Activated T-cell treated with anti-CD3 and anti-CD28 coated beads, Interleukin-2, amount 50 U/mL, for 24 hours (primary cell): ENCODE data around the gene ZNF592.
A peak's percentile ranks its signal among the peaks of the same experiment; 100 is the strongest.

ENCODE experiments used
- DNase-seq: peaks from one replicate; pipeline ENCODE4 v3.0.0-alpha.2; 2020
- H3K27ac Mint-ChIP-seq: 2 replicates; pipeline ENCODE4 v1.8.0; 2020; ENCODE audit warnings: mild to moderate bottlenecking, mixed read lengths
- H3K27me3 Mint-ChIP-seq: 2 replicates; pipeline ENCODE4 v1.8.0; 2020; ENCODE audit warnings: mixed read lengths
- H3K36me3 Mint-ChIP-seq: 2 replicates; pipeline ENCODE4 v1.8.0; 2020; ENCODE audit warnings: low read depth, mixed read lengths
- H3K4me1 Mint-ChIP-seq: 2 replicates; pipeline ENCODE4 v1.8.0; 2020; ENCODE audit warnings: low read depth, mixed read lengths
- H3K4me3 Mint-ChIP-seq: 2 replicates; pipeline ENCODE4 v1.8.0; 2020; ENCODE audit warnings: mild to moderate bottlenecking, moderate library complexity, mixed read lengths
- H3K9me3 Mint-ChIP-seq: 2 replicates; pipeline ENCODE4 v1.8.0; 2020; ENCODE audit warnings: mixed read lengths

Gene ZNF592

GRCh38 chr15:84780492-84780891, 32.1 kb downstream of the ZNF592 start:
- no peak overlapping the region for H3K4me3 Mint-ChIP-seq
- no peaks in the 10 kb centered on the region for H3K27me3 Mint-ChIP-seq
- no peak for DNase-seq
- H3K27ac Mint-ChIP-seq, result no peak overlapping the region
- peaks cover 48% of the 10 kb centered on the region for H3K4me1 Mint-ChIP-seq
- H3K9me3 Mint-ChIP-seq, result no peaks in the 10 kb centered on the region
- H3K36me3 Mint-ChIP-seq, result peaks cover 82% of the 10 kb centered on the region

- DNase-seq, result no peak
- peak overlapping the region; percentile 61 for H3K27ac Mint-ChIP-seq
- no peak overlapping the region for H3K4me3 Mint-ChIP-seq
- H3K27me3 Mint-ChIP-seq, result no peaks in the 10 kb centered on the region
- peaks cover 58% of the 10 kb centered on the region for H3K4me1 Mint-ChIP-seq
- H3K36me3 Mint-ChIP-seq, result peaks cover 84% of the 10 kb centered on the region
- H3K9me3 Mint-ChIP-seq, result no peaks in the 10 kb centered on the region
These were observed 33.1 kb downstream of the ZNF592 start for GRCh38 chr15:84781495-84781894.

GRCh38 chr15:84782346-84782745, 34.0 kb downstream of the ZNF592 start:
- Mint-ChIP-seq H3K4me3 (no peak overlapping the region), H3K27me3 (no peaks in the 10 kb centered on the region), H3K4me1 (peaks cover 61% of the 10 kb centered on the region), H3K9me3 (no peaks in the 10 kb centered on the region), H3K36me3 (peaks cover 87% of the 10 kb centered on the region), H3K27ac (peak overlapping the region; percentile 61)
- DNase-seq, result no peak

- no peak for DNase-seq
- Mint-ChIP-seq H3K36me3 (peaks cover 92% of the 10 kb centered on the region), H3K4me3 (no peak overlapping the region), H3K4me1 (peaks cover 69% of the 10 kb centered on the region), H3K9me3 (no peaks in the 10 kb centered on the region), H3K27ac (peak overlapping the region; percentile 64), H3K27me3 (no peaks in the 10 kb centered on the region)
These were observed 35.3 kb downstream of the ZNF592 start for GRCh38 chr15:84783493-84784251.

- H3K4me1 Mint-ChIP-seq, result peaks cover 68% of the 10 kb centered on the region
These were observed 35.9 kb downstream of the ZNF592 start for GRCh38 chr15:84784262-84784661.

GRCh38 chr15:84785053-84785452, 36.7 kb downstream of the ZNF592 start:
- Mint-ChIP-seq H3K27ac (peak overlapping the region; percentile 64), H3K9me3 (no peaks in the 10 kb centered on the region), H3K4me3 (no peak overlapping the region), H3K36me3 (peaks cover 88% of the 10 kb centered on the region), H3K4me1 (peaks cover 68% of the 10 kb centered on the region), H3K27me3 (no peaks in the 10 kb centered on the region)
- DNase-seq, result no peak

More at GRCh38 chr15:84784262-84784661, 35.9 kb downstream of the ZNF592 start:
- H3K4me3 Mint-ChIP-seq, result no peak overlapping the region
- DNase-seq, result no peak
- peaks cover 89% of the 10 kb centered on the region for H3K36me3 Mint-ChIP-seq
- H3K27ac Mint-ChIP-seq, result peak overlapping the region; percentile 64
- no peaks in the 10 kb centered on the region for H3K9me3 Mint-ChIP-seq
- H3K27me3 Mint-ChIP-seq, result no peaks in the 10 kb centered on the region

GRCh38 chr15:84788500-84788899, 40.1 kb downstream of the ZNF592 start:
- H3K4me3 Mint-ChIP-seq, result no peak overlapping the region
- H3K36me3 Mint-ChIP-seq, result peaks cover 90% of the 10 kb centered on the region
- no peaks in the 10 kb centered on the region for H3K27me3 Mint-ChIP-seq
- DNase-seq, result no peak
- no peaks in the 10 kb centered on the region for H3K9me3 Mint-ChIP-seq
- H3K4me1 Mint-ChIP-seq, result peaks cover 52% of the 10 kb centered on the region
- peak overlapping the region; percentile 13 for H3K27ac Mint-ChIP-seq

GRCh38 chr15:84789762-84790161, 41.4 kb downstream of the ZNF592 start:
- peaks cover 39% of the 10 kb centered on the region for H3K4me1 Mint-ChIP-seq
- DNase-seq, result no peak
- H3K36me3 Mint-ChIP-seq, result peaks cover 89% of the 10 kb centered on the region
- no peaks in the 10 kb centered on the region for H3K9me3 Mint-ChIP-seq
- no peak overlapping the region for H3K4me3 Mint-ChIP-seq
- no peaks in the 10 kb centered on the region for H3K27me3 Mint-ChIP-seq
- no peak overlapping the region for H3K27ac Mint-ChIP-seq

GRCh38 chr15:84790676-84791075, 42.3 kb downstream of the ZNF592 start:
- Mint-ChIP-seq H3K4me3 (no peak overlapping the region), H3K36me3 (peaks cover 86% of the 10 kb centered on the region), H3K27me3 (no peaks in the 10 kb centered on the region), H3K4me1 (peaks cover 31% of the 10 kb centered on the region), H3K9me3 (no peaks in the 10 kb centered on the region), H3K27ac (peak overlapping the region; percentile 12)
- DNase-seq, result no peak

- no peak for DNase-seq
- Mint-ChIP-seq H3K9me3 (no peaks in the 10 kb centered on the region), H3K27me3 (no peaks in the 10 kb centered on the region), H3K27ac (no peak overlapping the region), H3K36me3 (peaks cover 83% of the 10 kb centered on the region), H3K4me3 (no peak overlapping the region), H3K4me1 (peaks cover 23% of the 10 kb centered on the region)
These were observed 43.4 kb downstream of the ZNF592 start for GRCh38 chr15:84791763-84792162.

- H3K36me3 Mint-ChIP-seq, result peaks cover 82% of the 10 kb centered on the region
These were observed 45.2 kb downstream of the ZNF592 start for GRCh38 chr15:84793431-84794161.

GRCh38 chr15:84794162-84794547, 45.8 kb downstream of the ZNF592 start:
- DNase-seq, result no peak
- Mint-ChIP-seq H3K36me3 (peaks cover 85% of the 10 kb centered on the region), H3K27me3 (no peaks in the 10 kb centered on the region), H3K9me3 (no peaks in the 10 kb centered on the region), H3K27ac (no peak overlapping the region), H3K4me1 (peaks cover 5% of the 10 kb centered on the region), H3K4me3 (no peak overlapping the region)

More at GRCh38 chr15:84793431-84794161, 45.2 kb downstream of the ZNF592 start:
- DNase-seq, result no peak
- Mint-ChIP-seq H3K27me3 (no peaks in the 10 kb centered on the region), H3K27ac (no peak overlapping the region), H3K4me1 (peaks cover 7% of the 10 kb centered on the region), H3K9me3 (no peaks in the 10 kb centered on the region), H3K4me3 (no peak overlapping the region)

GRCh38 chr15:84795186-84795585, 46.8 kb downstream of the ZNF592 start:
- peaks cover 88% of the 10 kb centered on the region for H3K36me3 Mint-ChIP-seq
- DNase-seq, result no peak
- H3K27ac Mint-ChIP-seq, result no peak overlapping the region
- no peaks in the 10 kb centered on the region for H3K27me3 Mint-ChIP-seq
- no peaks in the 10 kb centered on the region for H3K9me3 Mint-ChIP-seq
- H3K4me3 Mint-ChIP-seq, result no peak overlapping the region
- H3K4me1 Mint-ChIP-seq, result peaks cover 5% of the 10 kb centered on the region

GRCh38 chr15:84797212-84797611, 48.8 kb downstream of the ZNF592 start:
- Mint-ChIP-seq H3K27ac (peak overlapping the region; percentile 4), H3K27me3 (no peaks in the 10 kb centered on the region), H3K36me3 (peaks cover 87% of the 10 kb centered on the region), H3K9me3 (no peaks in the 10 kb centered on the region), H3K4me3 (no peak overlapping the region), H3K4me1 (no peaks in the 10 kb centered on the region)
- no peak for DNase-seq

- Mint-ChIP-seq H3K27ac (no peak overlapping the region), H3K4me3 (no peak overlapping the region), H3K27me3 (no peaks in the 10 kb centered on the region), H3K36me3 (peaks cover 87% of the 10 kb centered on the region), H3K9me3 (no peaks in the 10 kb centered on the region), H3K4me1 (no peaks in the 10 kb centered on the region)
- no peak for DNase-seq
These were observed 49.4 kb downstream of the ZNF592 start for GRCh38 chr15:84797801-84798200.
